Activated T-cell treated with anti-CD3 and anti-CD28 coated beads, Interleukin-2, amount 50 U/mL, for 4 hours (primary cell): Measurements from ENCODE around the gene ZGRF1. TPM values are rescaled to one million over a fixed set of nuclear protein-coding genes. Genes with fewer than 3 reads are reported as not detected.
"Not testable (repeated sequence)": the region's sequence is repeated elsewhere in the genome, so short reads cannot be mapped to it uniquely, and the experiment has no call there.

Experiments used
- ATAC-seq, 2 donors: fragments of 200-7000 bp; cut with Tn5 transposase; one replicate each; pipeline ENCODE4 v1.10.0; 2021
- DNase-seq: peaks from one replicate; pipeline ENCODE4 v3.0.0-alpha.2; 2020
- H3K27me3 Mint-ChIP-seq: one replicate; pipeline ENCODE4 v1.8.0; 2021; ENCODE audit warnings: low read depth, mixed read lengths
- H3K36me3 Mint-ChIP-seq: one replicate; pipeline ENCODE4 v1.8.0; 2022; ENCODE audit warnings: mixed read lengths; ENCODE audit not compliant: insufficient read depth
- H3K4me1 Mint-ChIP-seq: one replicate; pipeline ENCODE4 v1.8.0; 2021; ENCODE audit warnings: low read depth, mixed read lengths
- H3K4me3 Mint-ChIP-seq: one replicate; pipeline ENCODE4 v1.8.0; 2021; ENCODE audit warnings: mild to moderate bottlenecking, moderate library complexity, mixed read lengths
- H3K9me3 Mint-ChIP-seq: one replicate; pipeline ENCODE4 v1.8.0; 2021; ENCODE audit warnings: mixed read lengths
- total RNA-seq, 3 donors: library from RNA; stranded (reverse); gene quantifications; one replicate each; pipeline ENCODE4 v1.2.1, GENCODE V29; 2021

Gene ZGRF1
- total RNA-seq, 3 donors from 2014 or later: 16.8 to 19.7 (median 18.0) TPM

GRCh38 chr4:112593438-112594133 lies 43.1 kb downstream of the ZGRF1 start:
- H3K36me3 Mint-ChIP-seq: peaks cover 7% of the 10 kb centered on the region
- ATAC-seq: no peak
- H3K9me3 Mint-ChIP-seq: peaks cover 7% of the 10 kb centered on the region
- no peak overlapping the region for H3K4me3 Mint-ChIP-seq
- H3K27me3 Mint-ChIP-seq: no peaks in the 10 kb centered on the region
- H3K4me1 Mint-ChIP-seq: no peaks in the 10 kb centered on the region
- no peak for DNase-seq

GRCh38 chr4:112592717-112593116 lies 44.0 kb downstream of the ZGRF1 start:
- ATAC-seq (no peak), DNase-seq (no peak)
- no peaks in the 10 kb centered on the region for H3K27me3 Mint-ChIP-seq
- no peaks in the 10 kb centered on the region for H3K4me1 Mint-ChIP-seq
- H3K36me3 Mint-ChIP-seq: peaks cover 7% of the 10 kb centered on the region
- peaks cover 7% of the 10 kb centered on the region for H3K9me3 Mint-ChIP-seq
- no peak overlapping the region for H3K4me3 Mint-ChIP-seq

- peaks cover 7% of the 10 kb centered on the region for H3K9me3 Mint-ChIP-seq
- H3K36me3 Mint-ChIP-seq: peaks cover 7% of the 10 kb centered on the region
- no peaks in the 10 kb centered on the region for H3K27me3 Mint-ChIP-seq
- no peak for ATAC-seq
- no peaks in the 10 kb centered on the region for H3K4me1 Mint-ChIP-seq
- no peak overlapping the region for H3K4me3 Mint-ChIP-seq
- no peak for DNase-seq
Observed at GRCh38 chr4:112591593-112591992, 45.1 kb downstream of the ZGRF1 start.

- H3K4me1 Mint-ChIP-seq: no peaks in the 10 kb centered on the region
- ATAC-seq (no peak), DNase-seq (no peak)
- peaks cover 7% of the 10 kb centered on the region for H3K9me3 Mint-ChIP-seq
- no peak overlapping the region for H3K4me3 Mint-ChIP-seq
- H3K36me3 Mint-ChIP-seq: peaks cover 7% of the 10 kb centered on the region
- no peaks in the 10 kb centered on the region for H3K27me3 Mint-ChIP-seq
Observed at GRCh38 chr4:112589206-112589605, 47.5 kb downstream of the ZGRF1 start.

- no peaks in the 10 kb centered on the region for H3K9me3 Mint-ChIP-seq
- H3K4me1 Mint-ChIP-seq: no peaks in the 10 kb centered on the region
- no peaks in the 10 kb centered on the region for H3K27me3 Mint-ChIP-seq
- peaks cover 16% of the 10 kb centered on the region for H3K36me3 Mint-ChIP-seq
- no peak overlapping the region for H3K4me3 Mint-ChIP-seq
- ATAC-seq (no peak), DNase-seq (no peak)
Observed at GRCh38 chr4:112585977-112586736, 50.6 kb downstream of the ZGRF1 start.

GRCh38 chr4:112567536-112567935 lies 69.2 kb downstream of the ZGRF1 start:
- H3K36me3 Mint-ChIP-seq: peaks cover 3% of the 10 kb centered on the region
- H3K9me3 Mint-ChIP-seq: no peaks in the 10 kb centered on the region

GRCh38 chr4:112564706-112565270 lies 71.9 kb downstream of the ZGRF1 start:
- Mint-ChIP-seq H3K27me3 (no peaks in the 10 kb centered on the region), H3K4me1 (no peaks in the 10 kb centered on the region), H3K9me3 (no peaks in the 10 kb centered on the region), H3K4me3 (no peak overlapping the region), H3K36me3 (peaks cover 10% of the 10 kb centered on the region)
- DNase-seq: no peak
- no peak for ATAC-seq

More at GRCh38 chr4:112567536-112567935, 69.2 kb downstream of the ZGRF1 start:
- H3K4me3 Mint-ChIP-seq: no peak overlapping the region
- H3K4me1 Mint-ChIP-seq: no peaks in the 10 kb centered on the region
- H3K27me3 Mint-ChIP-seq: no peaks in the 10 kb centered on the region
- DNase-seq: no peak
- no peak for ATAC-seq

- Mint-ChIP-seq H3K4me1 (no peaks in the 10 kb centered on the region), H3K36me3 (peaks cover 14% of the 10 kb centered on the region), H3K9me3 (no peaks in the 10 kb centered on the region), H3K27me3 (no peaks in the 10 kb centered on the region), H3K4me3 (no peak overlapping the region)
- DNase-seq: no peak
- no peak for ATAC-seq
Observed at GRCh38 chr4:112563431-112564200, 73.1 kb downstream of the ZGRF1 start.

GRCh38 chr4:112562254-112562879 lies 74.3 kb downstream of the ZGRF1 start:
- Mint-ChIP-seq H3K9me3 (no peaks in the 10 kb centered on the region), H3K4me1 (no peaks in the 10 kb centered on the region), H3K27me3 (no peaks in the 10 kb centered on the region), H3K4me3 (no peak overlapping the region), H3K36me3 (peaks cover 20% of the 10 kb centered on the region)
- ATAC-seq: no peak
- no peak for DNase-seq

GRCh38 chr4:112560084-112560483 lies 76.6 kb downstream of the ZGRF1 start:
- DNase-seq (no peak), ATAC-seq (no peak)
- no peak overlapping the region for H3K4me3 Mint-ChIP-seq
- H3K4me1 Mint-ChIP-seq: no peaks in the 10 kb centered on the region
- no peaks in the 10 kb centered on the region for H3K9me3 Mint-ChIP-seq
- H3K27me3 Mint-ChIP-seq: no peaks in the 10 kb centered on the region
- H3K36me3 Mint-ChIP-seq: peaks cover 21% of the 10 kb centered on the region

GRCh38 chr4:112559053-112559452 lies 77.7 kb downstream of the ZGRF1 start:
- Mint-ChIP-seq H3K4me1 (no peaks in the 10 kb centered on the region), H3K36me3 (peaks cover 21% of the 10 kb centered on the region), H3K4me3 (no peak overlapping the region), H3K9me3 (no peaks in the 10 kb centered on the region), H3K27me3 (no peaks in the 10 kb centered on the region)
- DNase-seq: no peak
- ATAC-seq: no peak

GRCh38 chr4:112557676-112558411 lies 78.9 kb downstream of the ZGRF1 start:
- no peak overlapping the region for H3K4me3 Mint-ChIP-seq

GRCh38 chr4:112554271-112554670 lies 82.4 kb downstream of the ZGRF1 start:
- not testable (repeated sequence) for H3K4me3 Mint-ChIP-seq, H3K4me1 Mint-ChIP-seq, H3K9me3 Mint-ChIP-seq, ATAC-seq, H3K27me3 Mint-ChIP-seq, DNase-seq
- peaks cover 11% of the 10 kb centered on the region for H3K36me3 Mint-ChIP-seq

More at GRCh38 chr4:112557676-112558411, 78.9 kb downstream of the ZGRF1 start:
- no peaks in the 10 kb centered on the region for H3K27me3 Mint-ChIP-seq
- H3K4me1 Mint-ChIP-seq: no peaks in the 10 kb centered on the region
- ATAC-seq (no peak), DNase-seq (no peak)
- H3K9me3 Mint-ChIP-seq: no peaks in the 10 kb centered on the region
- peaks cover 20% of the 10 kb centered on the region for H3K36me3 Mint-ChIP-seq
